GM20000 (cell line): Measurements from ENCODE around the gene WDR7.

ENCODE experiments used
- DNase-seq: peaks from one replicate; pipeline ENCODE4 v3.0.0; 2012; ENCODE audit warnings: low spot score
- CTCF ChIP-seq: IDR thresholded peaks from 2 replicates; pipeline ENCODE4 v1.5.1; 2012; ENCODE audit warnings: mild to moderate bottlenecking, control low read depth; ENCODE audit errors: extremely low read depth, missing control alignments

The WDR7 gene

GRCh38 chr18:57051021-57051656, 400.0 kb downstream of the WDR7 start:
- TF ChIP-seq CTCF, result no peak
- no peak for DNase-seq

DNA sequence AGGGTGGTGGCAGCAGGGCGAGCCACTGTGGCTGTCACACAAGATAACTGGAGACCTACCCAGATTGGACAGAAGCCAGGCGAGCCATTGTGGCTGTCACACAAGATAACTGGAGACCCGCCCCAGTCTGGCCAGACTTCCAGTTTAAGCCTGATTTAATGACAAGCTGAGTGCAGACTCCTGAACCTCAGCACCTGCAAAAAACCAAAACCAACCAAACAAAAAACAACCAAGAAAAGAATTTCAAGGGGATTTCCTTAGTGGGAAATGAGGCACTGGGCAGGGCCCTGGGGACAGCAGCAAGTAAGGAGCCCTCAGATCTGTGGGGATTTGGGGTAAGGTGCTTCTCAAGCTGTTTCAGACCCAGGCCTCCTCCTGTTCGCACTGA, 400.5 kb downstream of the WDR7 start:
- no peak for TF ChIP-seq CTCF
- DNase-seq, result peak; percentile 44

DNA sequence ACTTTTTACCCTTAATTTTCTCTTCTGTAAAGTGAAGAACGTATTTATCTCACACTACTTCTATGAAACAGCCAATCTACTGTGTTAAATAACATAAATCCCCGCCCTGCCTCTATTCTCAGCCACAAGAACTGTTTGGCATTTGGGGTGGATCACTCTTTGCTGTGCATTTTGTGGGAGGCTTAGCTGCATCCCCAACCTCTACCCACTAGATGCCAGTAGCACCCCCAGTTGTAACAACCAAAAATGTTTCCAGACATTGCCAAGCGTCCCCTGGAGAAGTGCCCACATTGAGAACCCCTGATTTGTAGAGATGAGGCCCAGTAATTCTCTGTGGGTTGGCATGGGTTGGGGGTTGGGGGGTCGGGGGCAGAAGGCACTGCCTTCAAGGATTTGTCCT, 401.0 kb downstream of the WDR7 start:
- no peak for TF ChIP-seq CTCF
- no peak for DNase-seq

- no peak for TF ChIP-seq CTCF
- no peak for DNase-seq
Measured at GRCh38 chr18:57052759-57053158, 401.6 kb downstream of the WDR7 start.

DNA sequence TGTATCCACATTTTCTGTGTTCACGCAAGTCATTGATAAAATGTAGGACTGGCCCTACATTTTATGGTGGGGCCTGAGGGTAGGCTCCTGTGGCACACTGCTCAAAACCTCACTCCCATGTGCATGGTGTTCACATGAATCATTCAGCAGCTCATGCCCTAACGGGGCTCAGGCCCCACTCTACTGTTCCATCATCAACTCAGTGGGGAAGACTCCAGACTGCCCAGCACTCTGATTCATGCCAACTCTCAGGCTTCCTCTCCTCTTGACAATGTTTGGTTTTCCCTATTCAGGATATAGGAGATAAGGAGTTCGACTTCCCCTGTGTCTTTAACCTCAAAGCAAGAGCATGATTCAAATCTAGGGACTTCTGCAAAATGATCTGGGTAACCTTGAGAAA, 403.7 kb downstream of the WDR7 start:
- DNase-seq, result no peak
- TF ChIP-seq CTCF, result no peak

DNA sequence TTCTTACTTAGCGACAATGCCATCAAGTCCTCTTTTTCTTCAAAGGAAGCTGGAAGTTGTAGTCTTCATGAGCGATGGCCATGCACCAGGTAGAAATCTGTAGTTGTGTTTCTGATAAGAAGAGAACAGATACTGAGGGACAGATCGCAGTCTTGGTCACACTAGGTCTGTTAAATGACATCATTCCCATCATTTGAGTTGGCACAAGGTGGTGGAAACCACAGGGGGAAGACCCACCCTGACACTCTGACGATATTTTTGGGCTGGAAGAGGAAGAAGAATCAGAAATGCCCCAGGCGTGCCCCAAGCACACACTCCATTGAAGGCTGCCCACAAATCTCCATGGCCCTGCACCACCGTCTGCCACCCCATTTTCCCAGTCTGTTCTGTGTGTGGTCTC, 406.7 kb downstream of the WDR7 start:
- no peak for TF ChIP-seq CTCF
- DNase-seq, result no peak

DNA sequence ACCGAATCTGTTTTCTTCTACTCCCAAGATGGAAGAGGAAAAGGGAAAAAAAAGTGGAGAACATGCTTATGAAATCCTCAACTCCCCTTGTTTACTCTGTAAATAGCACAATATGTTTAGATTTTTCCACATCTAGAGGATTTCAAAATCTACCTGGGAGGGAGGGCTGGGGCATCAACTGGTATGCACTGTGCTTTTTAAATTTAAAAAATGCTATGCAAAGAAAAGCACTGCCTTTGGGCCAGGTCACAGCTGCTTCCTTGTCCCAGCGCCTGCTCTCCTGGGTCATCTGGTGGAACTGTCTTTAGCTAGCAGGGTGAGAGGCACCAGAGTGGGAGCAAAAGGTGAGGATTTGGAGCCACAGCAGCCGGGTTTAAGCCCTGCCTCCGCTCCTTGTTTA, 407.6 kb downstream of the WDR7 start:
- no peak for TF ChIP-seq CTCF
- no peak for DNase-seq
